H4 (cell line): ENCODE data around the gene DSPP. TPM values are rescaled to one million over a fixed set of nuclear protein-coding genes. Genes with fewer than 3 reads are reported as not detected.
"Not testable (repeated sequence)": the region's sequence is repeated elsewhere in the genome, so short reads cannot be mapped to it uniquely, and the experiment has no call there.

ENCODE experiments used
- DNase-seq: peaks from one replicate; pipeline ENCODE4 v3.0.0-alpha.2; 2015; ENCODE audit warnings: low spot score
- total RNA-seq: library from RNA; depleted of rRNA; stranded (reverse); fragments of >200 nt; shearing (Covaris generic); gene quantifications from 2 replicates; pipeline ENCODE4 v1.2.3, GENCODE V29; 2014; rRNA removed

The DSPP gene
- not detected in 2 replicates for total RNA-seq

DNA sequence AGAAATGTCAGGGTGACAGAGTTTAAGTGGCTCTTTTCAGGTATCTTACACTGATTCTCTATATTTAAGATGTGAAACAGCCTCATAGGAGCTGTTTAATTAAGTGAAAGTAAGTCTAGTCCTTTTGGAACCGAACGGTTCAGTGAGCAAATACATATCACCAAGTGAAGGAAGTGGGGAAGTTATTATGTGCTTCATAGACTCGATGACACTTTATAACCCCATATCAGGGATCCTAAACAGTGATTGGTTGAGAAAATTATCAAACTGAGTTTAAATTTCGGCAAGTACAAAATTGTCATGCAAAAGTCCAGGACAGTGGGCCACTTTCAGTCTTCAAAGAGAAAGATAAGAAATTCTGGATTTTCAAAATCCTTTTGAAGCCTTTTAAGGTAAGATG is at the start of gene DSPP:
TSS of gene DSPP (plus strand) at position 301 of the 400 bp plus-strand sequence. CDS start 2,380 bp downstream, outside the sequence.
- no peak for DNase-seq

DNA sequence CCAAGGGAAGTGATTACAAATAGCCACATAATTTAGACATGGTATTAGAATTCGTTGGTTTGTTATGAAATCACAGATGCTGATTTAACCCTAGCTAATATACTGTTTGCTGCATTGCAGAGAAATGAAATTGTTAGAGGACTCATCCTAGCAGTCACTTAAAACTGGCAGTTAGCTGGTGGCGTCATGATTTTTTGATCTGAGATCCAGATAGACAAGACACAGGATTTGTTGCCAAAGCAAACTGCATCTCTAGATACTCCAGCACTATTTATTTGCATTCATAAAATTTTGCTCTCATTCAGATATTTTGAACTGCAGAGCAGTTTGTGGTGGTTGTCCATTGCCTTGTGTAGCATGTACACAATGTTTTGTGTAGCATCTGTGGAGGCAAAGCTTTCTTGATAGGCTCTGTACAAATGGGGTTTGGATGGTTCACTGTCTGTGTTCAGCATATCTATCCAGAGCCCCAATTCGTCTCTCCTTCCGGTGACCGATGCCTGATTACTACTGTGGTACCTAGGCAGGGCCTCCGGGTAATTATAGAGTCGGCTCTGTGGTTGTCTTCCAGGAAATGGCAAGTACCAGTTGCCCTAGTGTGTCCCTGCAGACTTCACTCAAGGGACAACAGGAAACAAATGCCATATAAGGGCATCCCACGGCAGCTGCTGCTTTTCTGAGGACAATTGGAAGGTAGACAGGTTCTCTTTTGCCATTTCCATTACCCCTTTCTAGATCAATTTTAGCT is 49.1 kb upstream of the DSPP start:
- DNase-seq: peak; percentile 81

DNA sequence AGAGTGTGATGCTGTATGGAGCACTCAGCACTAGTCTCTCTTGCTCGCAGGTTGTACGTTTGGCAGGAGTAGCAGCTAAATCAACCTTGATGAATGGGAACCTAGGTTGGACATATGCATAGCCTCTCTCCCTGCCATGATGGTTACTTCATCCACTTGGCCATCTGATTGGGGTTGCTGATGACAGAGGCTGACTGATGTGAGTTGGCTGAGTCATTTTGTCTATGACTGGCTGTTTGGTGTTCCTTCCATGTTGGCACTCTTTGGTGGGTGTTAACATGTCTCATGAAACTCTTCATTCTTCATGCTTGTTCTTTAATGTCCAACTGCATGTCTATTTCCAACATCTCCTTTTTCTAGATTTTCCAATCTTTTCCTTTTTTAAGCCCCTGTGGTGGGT is 47.5 kb upstream of the DSPP start:
- DNase-seq: peak; percentile 9

DNA sequence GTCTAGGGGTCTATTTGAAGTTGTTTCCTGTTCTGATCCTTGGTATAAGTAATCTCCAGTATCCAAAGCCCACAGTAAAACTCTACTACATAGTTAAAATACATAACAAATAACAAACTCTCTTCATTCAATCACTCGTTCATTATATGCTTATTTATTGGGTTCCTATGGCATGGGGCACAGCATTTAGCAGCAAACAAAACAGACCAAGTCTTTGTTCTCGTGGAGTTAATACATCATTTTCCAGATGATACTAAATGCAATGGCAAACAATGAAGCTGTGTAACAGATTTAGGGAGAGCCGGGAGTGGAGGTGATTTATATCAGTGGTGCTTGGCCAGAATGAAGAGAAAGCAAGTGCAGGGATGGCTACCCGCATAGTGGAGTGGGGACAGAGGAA is 42.6 kb upstream of the DSPP start:
- DNase-seq: no peak

DNA sequence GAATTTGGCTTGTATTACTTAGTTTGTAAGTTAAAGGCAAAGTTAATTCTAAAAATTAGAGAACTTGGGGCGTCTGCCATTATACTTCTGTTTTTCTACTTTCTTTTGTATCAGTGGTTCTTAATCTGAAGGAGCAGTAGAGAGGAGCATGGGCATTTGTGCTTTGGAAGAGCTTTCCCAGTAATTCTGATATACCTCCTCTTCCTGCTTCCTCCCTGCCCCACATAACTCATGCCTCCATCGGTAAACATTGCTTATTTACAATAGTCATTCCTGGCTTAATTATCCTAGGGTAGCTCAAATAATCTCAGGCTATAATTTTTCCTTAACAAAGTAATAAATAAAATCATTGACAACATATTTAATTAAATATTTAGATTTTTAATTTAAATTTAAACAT is 42.1 kb upstream of the DSPP start:
- DNase-seq: no peak

DNA sequence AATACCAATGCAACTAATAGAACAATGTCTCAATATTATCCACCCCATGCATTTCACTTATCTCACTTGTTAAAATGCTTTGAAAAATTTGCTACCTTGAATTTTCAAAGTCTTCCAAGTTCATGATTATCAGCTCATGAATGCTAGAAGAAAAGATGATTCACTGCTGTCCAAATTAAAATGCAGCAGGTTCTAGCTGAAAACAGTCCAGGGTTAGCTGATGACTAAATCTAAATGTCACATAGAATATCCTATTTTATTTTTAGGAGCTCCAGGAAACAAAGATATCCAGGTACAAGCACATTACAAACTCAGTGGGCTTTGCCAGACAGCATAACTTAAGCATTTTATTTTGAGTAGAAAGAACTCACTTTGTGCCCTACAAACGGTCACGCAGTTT is 41.1 kb upstream of the DSPP start:
- no peak for DNase-seq

DNA sequence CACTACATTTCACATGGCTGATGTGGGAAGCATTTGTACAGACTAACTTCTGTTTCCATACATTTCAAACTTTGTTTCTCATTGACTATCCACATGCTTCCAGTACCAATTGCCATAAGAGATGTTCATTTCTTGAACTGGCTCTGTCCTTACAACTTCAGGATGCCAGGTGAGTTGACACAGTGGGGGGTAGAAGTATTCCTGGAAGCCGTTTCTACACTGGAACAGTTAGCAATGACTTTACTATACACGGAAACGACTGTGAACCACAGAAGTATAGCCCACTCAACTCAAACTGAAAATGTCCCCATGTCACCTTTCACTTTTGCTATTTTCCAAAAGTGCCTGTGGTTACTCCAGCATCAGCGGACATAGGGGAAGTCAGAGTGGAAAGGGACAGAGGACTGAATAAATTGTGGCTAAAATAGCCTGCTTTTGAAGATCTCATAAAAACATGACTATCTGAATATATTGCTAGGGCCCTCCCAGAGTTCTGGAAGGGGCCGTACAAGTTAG is 38.0 kb upstream of the DSPP start:
- no peak for DNase-seq

DNA sequence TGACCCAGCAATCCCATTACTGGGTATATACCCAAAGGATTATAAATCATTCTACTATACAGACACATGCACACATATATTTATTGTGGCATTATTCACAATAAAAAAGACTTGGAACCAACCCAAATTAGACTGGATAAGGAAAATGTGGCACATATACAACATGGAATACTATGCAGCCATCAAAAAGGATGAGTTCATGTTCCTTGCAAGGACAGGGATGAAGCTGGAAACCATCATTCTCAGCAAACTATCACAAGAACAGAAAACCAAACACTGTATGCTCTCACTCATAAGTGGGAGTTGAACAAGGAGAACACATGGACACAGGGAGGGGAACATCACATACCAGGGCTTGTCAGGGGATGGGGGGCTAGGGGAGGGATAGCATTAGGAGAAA is 34.0 kb upstream of the DSPP start:
- DNase-seq: not testable (repeated sequence)

DNA sequence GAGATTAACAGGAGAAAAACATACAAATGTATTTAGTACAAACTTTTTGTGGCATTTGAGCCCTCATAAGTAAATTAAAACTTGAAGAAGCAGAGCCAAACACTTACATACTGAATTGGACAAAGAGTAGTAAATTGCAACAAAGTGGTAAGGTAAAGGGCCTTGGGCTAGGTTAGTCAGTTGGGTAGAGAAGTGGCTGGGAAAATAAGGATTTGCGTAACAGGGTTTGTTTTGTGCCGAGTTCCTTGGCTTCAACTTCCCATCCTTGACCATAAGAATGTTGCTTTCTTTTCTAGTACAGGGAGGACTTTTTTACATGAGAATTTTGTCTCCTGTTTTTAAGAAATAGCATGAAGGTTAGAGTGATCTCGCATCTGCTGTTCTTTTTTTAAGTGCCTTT is 33.3 kb upstream of the DSPP start:
- DNase-seq: no peak

DNA sequence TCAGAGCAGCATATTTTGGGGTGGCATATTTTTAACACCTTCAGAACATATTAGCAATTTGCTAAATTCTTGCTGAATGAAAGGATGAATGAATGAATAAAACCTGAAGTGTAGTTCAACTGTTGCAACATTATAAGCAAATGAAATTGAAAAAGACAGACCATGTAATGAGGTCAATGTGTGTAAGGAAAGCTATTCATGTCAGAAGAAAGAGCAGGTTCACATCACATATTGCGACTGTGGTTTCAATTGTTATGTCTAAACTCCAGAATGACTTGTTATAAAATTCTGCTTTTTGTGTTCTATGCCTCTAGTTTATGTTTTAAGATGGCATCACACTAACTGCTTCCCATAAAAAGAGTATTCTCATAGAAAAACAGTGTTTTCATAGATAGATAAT is 32.9 kb upstream of the DSPP start:
- DNase-seq: no peak

DNA sequence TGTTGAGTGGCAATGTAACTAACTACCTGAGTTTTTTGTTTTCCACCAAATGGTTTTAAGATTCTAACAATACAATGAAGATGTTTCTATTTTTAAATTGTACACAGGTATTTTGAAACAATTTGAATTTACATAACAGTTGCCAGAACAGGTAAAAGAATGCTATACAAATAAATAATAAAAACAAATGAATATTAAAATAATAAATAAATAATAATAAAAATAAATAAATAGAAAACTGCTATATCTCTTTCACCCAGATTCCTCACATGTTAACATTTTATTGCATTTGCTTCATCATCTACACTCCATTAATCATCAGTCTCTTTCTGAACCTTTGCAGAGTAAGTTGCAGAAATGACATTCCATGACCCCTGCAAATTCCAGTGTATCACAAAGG is 32.3 kb upstream of the DSPP start:
- DNase-seq: no peak

DNA sequence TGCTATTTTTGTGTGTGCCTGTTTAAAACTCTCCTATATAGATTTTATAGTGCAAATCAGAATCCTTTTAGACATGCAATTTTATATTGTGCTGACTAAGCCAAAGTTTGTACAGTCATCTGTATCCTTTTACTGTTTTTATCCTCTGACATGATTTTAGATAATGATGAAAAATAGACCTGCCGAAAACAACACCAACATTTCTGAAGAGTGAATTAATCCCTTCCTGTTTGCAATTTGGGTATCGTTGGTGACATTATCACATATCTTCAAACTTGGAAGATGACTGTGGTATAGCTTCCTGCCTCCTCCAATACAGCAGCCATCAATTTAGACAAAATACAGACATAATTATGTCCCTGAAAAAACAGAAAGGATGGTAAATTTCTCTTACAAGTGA is 28.9 kb upstream of the DSPP start:
- DNase-seq: no peak

DNA sequence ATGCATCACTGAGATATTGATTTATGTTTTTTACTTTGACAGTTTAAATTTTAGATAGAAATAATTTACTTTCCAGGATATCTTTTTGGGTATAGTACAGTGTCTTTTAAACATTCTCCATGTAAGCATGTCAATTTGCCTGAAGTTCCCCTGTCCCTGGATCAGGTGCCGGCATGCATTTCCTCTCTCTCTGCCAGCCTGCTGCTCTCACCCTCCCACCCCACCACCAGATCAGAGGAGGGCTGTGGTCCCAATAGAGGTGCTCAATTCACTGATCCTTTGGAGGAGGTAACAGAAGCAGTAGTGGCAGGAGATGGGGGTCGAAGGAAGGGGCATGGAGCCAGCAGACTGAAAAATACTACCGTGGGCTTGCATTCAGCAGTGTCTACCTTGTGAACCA is 28.3 kb upstream of the DSPP start:
- no peak for DNase-seq

DNA sequence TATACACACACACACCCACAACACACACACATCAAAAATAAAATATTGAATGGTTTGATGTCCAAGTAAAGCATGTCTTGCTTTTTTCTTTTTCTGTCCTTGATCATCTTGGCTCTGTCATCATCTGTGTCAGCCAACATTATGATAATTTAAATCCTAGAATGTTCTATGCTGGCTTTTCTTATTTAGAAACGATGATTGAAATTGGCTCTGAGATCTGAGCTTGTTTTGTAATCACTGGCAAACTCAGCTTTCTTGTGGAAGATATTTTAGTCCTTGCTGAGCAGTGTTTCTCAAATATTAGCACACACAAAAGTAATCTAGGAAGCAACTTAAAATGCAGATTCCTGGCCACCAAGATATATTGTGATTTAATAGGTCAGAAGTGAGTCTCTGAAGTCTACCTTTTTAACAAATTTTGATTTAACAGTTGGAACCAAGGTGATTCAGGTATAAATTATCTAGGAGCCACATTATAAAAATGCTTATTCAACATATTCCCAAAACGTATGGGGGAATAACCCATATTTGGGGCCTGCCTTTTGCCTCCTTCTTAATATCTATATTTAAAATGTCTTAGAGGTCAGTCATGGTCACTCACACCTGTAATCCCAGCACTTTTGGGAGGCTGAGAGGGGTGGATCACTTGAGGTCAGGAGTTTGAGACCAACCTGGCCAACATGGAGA is 24.0 kb upstream of the DSPP start:
- no peak for DNase-seq

DNA sequence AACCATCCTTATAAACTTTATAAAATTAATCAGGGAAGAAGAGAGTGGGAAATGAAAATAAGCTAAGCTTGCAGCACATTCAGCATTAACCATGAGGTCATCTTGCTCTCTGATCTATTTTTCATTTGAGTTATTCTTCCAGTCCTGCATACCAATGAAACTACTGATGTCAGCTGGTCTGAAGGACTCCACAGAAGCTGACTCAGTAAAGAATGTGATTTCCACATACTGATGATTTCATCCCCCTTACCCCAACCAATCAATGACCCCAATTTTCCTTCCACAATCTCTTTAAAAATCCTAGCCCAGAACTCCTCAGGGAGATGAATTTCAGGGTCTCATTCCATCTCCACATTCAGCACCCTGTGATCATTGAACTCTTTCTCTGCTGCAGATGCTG is 18.8 kb upstream of the DSPP start:
- peak; percentile 68 for DNase-seq

DNA sequence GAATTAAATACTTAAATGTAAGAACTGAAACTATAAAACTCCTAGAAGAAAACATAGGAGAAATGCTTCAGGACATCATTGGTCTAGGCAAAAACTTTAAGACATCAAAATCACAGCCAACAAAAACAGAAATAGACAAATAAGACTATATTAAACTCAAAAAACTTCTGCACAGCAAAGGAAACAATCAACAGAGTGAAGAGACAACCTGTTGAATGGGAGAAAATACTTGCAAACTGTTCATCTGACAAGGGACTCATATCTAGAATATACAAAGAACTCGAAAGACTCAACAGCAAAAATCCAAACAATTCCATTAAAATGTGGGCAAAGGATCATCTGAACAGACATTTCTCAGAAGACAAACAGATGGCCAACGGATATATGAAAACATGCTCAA is 16.2 kb upstream of the DSPP start:
- no peak for DNase-seq

DNA sequence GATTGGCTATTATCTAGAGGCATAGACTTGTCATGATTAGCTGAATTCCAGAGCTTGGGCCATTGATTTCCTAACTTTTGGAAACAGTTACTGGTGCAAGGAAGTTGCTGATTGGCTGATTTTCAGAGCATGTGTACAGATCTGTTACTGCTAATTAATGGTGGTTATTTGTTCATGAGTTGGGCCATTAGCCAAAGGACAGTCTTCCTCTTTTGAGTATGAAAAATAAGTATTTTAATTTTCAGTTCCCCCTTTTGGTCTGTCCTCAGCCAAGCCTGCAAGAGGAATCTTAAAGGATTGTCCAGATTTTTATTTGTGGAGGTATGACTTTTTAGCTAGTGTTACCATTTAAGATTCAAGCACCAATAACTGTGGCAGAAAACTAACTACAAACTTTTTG is 7.0 kb upstream of the DSPP start:
- no peak for DNase-seq

DNA sequence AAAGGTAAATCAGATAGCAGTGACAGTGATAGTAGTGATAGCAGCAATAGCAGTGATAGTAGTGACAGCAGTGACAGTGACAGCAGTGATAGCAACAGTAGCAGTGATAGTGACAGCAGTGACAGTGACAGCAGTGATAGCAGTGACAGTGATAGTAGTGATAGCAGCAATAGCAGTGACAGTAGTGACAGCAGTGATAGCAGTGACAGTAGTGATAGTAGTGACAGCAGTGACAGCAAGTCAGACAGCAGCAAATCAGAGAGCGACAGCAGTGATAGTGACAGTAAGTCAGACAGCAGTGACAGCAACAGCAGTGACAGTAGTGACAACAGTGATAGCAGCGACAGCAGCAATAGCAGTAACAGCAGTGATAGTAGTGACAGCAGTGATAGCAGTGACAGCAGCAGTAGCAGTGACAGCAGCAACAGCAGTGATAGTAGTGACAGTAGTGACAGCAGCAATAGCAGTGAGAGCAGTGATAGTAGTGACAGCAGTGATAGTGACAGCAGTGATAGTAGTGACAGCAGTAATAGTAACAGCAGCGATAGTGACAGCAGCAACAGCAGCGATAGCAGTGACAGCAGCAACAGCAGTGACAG is 6.1 kb downstream of the DSPP start:
- no peak for DNase-seq

DNA sequence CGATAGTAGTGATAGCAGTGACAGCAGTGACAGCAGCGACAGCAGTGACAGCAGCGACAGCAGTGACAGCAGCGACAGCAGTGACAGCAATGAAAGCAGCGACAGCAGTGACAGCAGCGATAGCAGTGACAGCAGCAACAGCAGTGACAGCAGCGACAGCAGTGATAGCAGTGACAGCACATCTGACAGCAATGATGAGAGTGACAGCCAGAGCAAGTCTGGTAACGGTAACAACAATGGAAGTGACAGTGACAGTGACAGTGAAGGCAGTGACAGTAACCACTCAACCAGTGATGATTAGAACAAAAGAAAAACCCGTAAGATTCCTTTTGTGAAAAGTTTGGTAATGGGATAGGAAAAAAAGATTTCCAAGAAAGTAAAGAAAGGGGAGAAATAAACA is 7.9 kb downstream of the DSPP start:
- DNase-seq: no peak

DNA sequence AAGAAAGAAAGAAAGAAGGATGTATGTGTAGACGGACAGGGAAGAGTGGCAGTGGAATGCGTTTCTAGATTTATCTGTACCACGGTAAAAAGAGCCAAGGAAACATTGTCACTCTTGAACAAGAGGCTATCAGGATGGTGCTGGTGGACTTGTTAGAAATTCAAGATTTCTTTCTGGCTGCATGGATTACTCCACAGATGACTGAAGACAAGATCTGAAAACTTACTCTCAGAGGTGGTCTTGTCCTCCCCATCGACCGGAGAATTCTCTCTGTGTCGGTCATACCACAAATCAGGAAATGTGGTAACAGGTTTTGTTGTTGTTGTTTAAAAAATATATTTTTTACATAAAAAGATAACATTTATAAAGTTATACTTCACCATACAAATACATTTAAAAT is 11.8 kb downstream of the DSPP start:
- no peak for DNase-seq

DNA sequence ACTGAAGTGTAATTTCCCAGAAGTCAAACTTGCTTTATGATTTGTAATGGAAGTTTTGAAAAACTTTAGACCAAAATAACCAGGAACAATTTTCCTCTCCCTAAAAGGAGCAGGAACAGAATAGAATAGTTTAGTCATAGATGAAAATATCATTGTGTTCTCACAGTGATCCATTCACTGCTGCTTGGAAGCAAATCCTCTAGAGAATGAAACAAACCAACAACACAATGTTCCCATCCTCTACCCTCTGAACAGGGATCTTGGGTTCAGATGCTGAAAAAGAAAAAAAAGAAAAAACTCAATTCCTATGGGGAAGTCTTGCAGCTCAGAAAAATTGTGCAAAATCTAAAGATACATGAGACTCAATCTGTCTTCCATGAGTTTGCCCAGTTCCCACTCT is 12.2 kb downstream of the DSPP start:
- no peak for DNase-seq

DNA sequence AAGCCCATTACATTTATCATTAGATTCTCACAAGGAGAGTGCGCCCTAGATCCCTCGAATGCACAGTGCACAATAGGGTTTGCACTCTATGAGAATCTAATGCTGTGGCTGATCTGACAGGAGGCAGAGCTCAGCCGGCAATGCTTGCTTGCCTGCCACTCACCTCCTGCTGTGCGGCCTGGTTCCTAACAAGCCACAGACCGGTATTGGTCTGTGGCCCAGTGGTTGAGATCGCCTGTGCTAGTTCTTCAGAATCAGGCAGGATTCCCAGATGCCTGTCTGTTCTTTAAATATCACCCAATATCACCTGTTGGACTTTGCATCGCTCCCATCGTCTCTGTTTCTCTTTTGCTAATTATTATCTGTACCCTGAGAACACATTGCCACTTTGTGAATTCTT is 14.0 kb downstream of the DSPP start:
- no peak for DNase-seq

DNA sequence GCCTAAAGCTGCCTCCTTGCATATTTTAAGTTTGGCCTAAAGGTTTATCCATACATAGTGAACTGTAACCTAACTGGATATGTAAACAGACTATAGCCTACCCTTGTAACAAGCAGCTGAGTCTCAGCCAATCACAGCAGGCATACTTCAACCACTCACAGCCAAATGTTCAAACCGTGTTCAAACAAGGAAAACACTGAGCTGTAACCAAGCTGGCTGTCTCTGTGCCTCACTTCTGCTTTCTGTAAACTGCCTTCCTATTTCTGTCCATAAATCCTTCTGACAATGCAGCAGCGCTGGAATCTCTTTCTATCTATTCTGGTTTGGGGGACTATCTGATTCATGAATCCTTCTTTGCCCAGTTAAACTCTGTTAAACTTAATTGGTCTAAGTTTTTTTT is 16.4 kb downstream of the DSPP start:
- no peak for DNase-seq
